NCI-H82 treated with DMSO at 0.1 percent for 48 hours (cell line): ENCODE results near the gene ZKSCAN1.
"Not testable (repeated sequence)": the region's sequence is repeated elsewhere in the genome, so short reads cannot be mapped to it uniquely, and the experiment has no call there.

Experiments used
- DNase-seq: peaks from one replicate; lab custom pipeline; 2025; ENCODE audit not compliant: unreplicated experiment; lab: John Stamatoyannopoulos, UW

The ZKSCAN1 gene

DNA sequence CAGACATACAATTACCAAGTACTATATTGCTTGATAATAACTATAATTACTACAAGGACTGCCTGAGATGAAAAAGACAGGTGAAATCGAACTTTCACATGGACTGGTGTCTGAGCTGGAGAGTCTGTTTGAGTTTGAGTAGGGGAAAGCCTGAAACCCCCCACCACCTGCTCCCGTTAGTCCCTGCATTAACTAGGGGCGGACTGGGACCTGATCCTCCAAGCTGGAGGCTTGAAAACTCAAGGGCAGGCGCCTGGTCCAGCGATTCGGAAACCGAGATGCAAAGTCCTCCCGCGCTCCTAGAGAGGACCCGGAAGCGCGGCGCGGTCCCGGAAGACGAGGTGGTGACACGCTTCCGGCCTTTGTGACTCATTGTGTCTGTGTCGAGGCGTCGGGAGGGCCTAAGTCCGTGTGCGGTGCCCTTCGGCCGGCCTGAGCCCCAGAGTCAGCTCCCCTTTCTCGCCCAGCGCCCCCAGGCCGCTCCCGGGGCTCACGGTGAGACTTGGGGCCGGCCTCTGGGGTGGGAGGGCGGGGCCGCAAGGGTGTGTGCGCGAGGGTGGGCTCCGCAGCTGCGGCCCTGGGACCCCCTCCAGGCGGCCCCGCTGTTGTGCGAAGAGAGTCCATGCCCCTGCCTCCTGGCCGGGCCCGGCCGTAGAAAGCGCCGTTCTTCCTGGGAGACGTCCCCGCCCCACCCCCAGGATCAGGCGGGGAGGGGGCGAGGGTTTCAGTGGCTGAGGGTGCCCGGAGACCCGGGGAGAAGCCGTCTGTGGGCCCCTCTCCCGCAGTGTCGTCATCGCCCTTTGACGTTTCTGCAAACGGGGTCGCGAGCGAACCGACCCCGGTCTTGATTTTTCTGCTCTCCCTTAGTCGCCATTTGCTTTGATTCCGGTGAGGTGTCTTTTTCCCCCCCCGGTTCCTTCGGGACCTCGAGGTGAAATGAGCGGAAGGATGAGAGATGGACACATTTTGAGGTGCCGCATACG, at the start of gene ZKSCAN1:
Gene ZKSCAN1, plus strand, starts transcription at position 365 of the 983 bp plus-strand sequence. CDS start 7,911 bp downstream, outside the sequence.
- DNase-seq, result peak; percentile 59

DNA sequence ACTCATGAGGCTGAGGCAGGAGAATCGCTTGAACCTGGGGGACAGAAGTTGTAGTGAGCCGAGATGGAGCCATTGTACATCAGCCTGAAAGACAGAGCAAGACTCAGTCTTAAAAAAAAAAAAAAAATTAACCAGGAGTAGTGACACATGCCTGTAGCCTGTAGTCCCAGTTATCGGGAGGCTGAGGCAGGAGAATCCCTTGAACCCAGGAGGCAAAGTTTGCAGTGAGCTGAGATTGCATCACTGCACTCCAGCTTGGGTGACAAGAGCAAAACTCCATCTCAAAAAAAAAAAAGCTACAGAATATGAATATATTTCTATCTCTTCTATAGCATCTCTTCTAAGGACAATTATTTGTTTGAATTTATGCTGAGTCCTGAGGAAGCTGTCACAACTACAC, 46.1 kb upstream of the ZKSCAN1 start:
- DNase-seq, result no peak

DNA sequence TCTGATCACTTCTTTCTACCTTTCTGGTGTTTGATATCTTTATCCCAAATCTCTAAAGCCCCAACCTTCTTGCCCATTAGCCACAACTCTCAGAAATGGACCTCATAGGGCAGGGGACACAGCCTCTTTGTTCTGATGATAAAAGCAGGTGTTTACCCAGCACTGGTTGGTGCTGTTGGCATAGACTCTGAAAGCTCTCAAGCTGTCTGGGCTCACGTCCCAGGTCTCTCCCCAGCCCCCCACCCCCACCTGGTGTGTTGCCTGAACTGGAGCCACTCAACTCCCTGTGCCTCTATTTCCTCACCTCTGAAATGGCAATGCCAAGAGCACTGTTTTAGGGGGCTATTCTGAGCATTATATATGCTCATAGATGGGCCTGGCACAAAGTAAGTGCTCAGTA, 45.6 kb upstream of the ZKSCAN1 start:
- DNase-seq, result not testable (repeated sequence)

DNA sequence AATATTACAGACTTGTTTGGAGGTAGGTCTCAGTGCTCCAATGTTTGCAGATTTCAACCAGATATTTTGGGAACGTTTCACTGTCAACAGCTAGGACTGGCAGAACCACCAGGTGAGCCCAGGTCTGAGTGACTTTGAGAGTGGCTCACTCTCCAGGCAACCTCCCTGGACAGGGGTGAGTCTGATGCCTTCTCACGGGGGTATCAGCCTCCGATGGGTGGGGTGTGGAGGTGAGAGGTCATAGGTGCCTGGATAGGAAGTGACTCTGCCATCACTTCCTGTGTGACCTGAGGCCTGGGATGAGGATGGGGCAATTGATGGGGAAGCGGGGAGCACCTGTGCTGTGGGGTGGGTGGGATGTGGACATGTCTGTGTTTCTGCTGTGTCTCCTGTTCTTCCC, 44.2 kb upstream of the ZKSCAN1 start:
- no peak for DNase-seq

DNA sequence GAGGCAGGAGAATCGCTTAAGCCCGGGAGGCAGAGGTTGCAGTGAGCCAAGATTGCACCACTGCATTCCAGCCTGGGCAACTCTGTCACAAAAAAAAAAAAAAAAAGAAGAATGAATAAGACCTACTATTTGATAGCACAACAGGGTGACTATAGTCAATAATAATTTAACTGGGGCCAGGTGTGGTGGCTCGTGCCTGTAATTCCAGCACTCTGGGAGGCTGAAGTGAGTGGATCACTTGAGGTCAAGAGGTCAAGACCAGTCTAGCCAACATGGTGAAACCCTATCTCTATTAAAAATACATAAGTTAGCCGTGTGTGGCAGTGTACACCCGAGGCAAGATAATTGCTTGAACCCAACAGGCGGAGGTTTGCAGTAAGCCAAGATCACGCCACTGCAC, 41.6 kb upstream of the ZKSCAN1 start:
- DNase-seq, result not testable (repeated sequence)

DNA sequence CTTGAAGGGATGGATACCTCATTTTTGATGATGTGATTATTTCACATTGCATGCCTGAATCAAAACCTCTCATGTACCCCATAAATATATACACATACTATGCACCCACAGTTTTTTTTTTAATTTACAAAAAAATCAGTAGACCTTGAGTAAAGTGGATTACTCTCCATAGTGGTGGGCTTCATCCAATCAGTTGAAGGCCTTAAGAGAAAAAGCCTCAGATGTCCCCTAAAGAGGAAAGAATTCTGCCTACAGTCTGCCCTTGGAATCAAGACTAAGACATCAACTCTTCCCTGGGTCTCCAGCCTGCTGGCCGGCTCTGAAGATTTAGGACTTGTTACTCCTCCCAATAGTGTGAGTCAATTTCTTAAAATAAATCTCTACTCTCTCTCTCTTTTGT, 40.7 kb upstream of the ZKSCAN1 start:
- DNase-seq, result no peak

DNA sequence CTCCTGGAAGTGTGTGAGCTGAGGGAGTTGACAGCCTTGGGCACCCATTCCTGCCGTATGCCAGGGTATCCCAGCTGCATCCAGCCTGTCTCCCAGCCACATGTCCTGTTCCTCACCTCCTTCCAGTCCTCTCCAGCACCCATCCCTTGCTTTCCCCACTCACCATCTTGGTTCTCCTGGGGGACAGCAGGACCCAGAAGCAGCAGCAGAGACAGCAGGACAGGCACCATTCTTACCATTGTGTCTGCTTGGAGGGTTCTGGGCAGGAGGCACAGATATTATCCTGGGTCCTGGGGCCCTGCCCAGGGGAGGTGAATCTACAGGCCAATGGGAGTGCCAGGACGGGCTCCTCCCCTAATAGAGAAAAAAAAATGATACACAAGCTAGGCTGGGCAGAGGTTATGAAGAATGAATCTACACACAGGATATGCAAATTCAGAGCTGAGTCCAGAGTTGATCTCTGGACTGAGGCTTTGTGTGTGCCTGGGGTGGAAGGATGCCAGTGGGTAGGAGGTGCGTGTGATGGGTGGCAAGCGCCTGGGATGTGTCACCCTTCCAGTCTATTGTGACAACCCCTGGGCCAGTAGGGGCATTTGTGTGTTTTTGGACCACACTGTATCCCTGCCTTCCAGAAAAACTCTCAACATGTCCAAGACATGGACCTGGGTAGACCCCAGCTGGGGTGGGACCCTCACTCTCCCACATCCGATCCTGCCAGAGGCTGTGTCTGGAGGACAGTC, 39.4 kb upstream of the ZKSCAN1 start, which contains the start of gene AZGP1:
Gene AZGP1, minus strand, starts transcription at position 250 of the 740 bp plus-strand sequence. Its CDS starts 11 bp downstream, at position 239.
- no peak for DNase-seq

DNA sequence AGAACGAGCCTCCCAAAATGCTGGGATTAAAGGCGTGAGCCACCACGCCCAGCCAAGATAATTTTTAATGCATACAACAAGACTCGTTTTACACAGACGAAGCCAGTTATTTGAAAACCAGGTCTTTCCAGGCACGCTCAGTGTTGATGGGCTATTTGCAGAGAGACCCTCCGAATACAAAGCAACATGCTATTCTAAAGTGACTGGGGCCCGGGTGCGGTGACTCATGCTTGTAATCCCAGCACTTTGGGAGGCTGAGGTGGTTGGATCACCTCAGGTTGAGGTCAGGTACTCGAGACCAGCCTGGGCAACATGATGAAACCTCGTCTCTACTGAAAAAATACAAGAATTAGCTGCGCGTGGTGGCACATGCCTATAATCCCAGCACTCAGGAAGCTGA, 38.8 kb upstream of the ZKSCAN1 start:
- no peak for DNase-seq

DNA sequence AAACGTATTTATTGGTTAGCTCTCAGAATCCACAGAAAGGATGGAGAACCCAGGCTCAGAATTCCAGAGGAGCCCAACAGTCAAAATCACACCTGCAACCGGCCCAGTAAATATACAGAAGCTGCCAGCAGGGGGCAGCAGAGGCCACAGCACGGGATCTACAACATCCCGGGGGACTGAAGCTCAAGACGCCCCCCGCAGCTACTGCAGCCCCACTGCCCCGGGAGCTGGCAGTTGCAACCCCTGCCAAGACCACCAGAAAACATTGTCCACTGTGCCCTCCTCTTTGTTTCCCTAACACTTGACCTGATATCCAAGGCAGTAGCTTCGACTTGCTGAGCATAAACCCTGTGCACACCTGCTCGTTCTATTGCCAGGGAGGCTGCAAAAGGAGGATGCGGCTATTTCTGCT, 35.6 kb upstream of the ZKSCAN1 start:
- DNase-seq, result peak; percentile 20

DNA sequence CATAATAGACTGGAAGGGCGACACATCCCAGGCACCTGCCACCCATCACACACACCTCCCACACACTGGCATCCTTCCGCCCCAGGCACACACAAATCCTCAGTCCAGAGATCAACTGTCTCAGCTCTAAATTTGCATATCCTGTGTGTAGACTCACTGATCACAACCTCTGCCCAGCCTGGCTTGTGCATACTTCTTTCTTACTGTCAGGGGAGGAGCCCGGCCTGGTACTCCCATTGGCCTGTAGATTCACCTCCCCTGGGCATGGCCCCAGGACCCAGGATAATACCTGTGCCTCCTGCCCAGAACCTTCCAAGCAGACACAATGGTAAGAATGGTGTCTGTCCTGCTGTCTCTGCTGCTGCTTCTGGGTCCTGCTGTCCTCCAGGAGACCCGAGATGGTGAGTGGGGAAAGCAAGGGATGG, 34.9 kb upstream of the ZKSCAN1 start:
- DNase-seq, result not testable (repeated sequence)

DNA sequence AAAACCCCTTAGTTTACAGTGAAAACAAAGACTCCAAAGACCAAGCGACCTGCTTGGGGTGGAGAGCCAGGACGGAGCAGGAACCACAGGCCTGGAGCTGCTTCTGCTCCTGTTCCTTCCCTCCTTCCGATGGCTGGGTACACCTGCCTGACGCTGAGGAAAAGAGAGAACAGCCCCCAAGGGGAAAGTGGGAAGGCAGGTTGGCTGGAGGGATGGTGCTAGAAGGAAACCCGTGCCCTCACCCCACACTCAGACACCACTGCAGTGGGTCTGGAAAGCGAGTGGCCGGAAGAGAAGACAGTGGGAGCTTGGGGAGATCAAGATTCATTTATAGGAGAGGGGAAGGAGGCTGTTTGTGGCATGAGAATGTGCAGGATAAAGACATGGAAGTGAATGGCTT, 34.3 kb upstream of the ZKSCAN1 start:
- DNase-seq, result not testable (repeated sequence)

DNA sequence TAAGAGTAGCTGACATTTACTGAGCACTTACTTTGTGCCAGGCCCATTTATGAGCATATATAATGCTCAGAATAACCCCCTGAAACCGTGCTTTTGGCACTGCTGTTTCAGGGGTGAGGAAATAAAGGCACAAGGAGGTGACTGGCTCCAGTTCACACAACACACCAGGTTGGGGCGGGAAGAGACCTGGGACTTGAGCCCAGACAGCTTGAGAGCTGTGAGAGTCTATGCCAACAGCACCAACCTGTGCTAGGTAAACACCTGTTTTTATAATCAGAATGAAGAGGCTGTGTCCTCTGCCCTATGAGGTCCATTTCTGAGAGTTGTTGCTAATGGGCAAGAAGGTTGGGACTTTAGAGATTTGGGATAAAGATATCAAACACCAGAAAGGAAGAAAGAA, 30.8 kb upstream of the ZKSCAN1 start:
- no peak for DNase-seq

DNA sequence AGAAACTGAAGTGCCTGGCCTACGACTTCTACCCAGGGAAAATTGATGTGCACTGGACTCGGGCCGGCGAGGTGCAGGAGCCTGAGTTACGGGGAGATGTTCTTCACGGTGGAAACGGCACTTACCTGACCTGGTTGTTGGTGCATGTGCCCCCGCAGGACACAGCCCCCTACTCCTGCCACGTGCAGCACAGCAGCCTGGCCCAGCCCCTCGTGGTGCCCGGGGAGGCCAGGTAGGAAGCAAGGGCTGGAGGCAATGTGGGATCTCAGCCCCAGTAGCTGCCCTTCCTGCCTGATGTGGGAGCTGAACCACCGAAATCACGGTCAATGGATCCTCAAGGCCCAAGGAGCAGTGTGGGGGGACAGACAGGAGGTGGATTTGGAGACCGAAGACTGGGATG, 28.1 kb upstream of the ZKSCAN1 start:
- DNase-seq, result not testable (repeated sequence)

DNA sequence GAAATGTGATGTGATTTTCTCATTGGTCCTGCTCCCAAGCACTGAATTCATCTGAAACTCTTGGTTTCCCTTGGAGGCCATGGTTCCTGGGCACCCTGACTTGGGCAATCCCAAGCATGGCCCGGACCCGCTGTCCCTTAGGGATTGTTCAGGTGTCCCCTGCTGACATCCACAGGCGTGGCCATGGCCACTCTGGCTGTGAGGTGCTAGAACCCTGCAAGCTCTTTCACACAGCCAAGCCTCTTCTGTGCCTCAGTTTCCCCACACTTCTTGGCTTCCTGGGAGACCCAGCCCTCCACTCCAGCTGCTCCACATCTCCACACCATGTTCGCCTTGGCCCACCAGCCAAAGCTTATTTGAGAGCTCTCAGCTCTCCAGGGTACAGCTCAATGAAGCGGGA, 27.6 kb upstream of the ZKSCAN1 start:
- no peak for DNase-seq

DNA sequence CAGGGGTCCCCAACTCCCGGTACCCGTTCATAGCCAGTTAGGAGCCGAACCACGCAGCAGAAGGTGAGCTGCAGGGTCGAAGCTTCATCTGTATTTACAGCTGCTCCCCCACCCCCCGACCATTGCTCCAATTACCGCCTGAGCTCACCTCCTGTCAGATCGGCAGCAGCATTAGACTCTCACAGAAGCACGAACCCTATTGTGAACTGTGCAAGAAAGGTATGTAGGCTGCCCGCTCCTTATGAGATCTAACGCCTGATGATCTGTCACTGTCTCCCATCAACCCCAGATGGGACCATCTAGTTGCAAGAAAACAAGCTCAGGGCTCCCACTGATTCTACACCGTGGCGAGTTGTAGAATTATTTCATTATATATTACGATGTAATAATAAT, 24.9 kb upstream of the ZKSCAN1 start:
- no peak for DNase-seq

DNA sequence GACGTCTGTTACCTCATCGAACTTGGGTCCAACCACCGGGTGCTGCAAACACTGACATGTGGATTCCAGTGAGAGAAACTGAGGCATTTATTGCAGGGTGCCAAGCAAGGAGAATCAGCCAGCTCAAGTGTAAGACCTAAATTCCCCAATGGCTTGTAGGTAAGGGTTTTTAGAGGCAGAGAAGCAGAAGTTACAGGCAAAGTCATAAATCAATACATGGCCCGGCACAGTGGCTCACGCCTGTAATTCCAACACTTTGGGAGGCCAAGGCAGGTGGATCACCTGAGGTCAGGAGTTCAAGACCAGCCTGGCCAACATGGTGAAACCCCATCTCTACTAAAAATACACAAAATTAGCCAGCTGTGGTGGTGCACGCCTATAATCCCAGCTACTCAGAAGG, 23.9 kb upstream of the ZKSCAN1 start:
- not testable (repeated sequence) for DNase-seq

DNA sequence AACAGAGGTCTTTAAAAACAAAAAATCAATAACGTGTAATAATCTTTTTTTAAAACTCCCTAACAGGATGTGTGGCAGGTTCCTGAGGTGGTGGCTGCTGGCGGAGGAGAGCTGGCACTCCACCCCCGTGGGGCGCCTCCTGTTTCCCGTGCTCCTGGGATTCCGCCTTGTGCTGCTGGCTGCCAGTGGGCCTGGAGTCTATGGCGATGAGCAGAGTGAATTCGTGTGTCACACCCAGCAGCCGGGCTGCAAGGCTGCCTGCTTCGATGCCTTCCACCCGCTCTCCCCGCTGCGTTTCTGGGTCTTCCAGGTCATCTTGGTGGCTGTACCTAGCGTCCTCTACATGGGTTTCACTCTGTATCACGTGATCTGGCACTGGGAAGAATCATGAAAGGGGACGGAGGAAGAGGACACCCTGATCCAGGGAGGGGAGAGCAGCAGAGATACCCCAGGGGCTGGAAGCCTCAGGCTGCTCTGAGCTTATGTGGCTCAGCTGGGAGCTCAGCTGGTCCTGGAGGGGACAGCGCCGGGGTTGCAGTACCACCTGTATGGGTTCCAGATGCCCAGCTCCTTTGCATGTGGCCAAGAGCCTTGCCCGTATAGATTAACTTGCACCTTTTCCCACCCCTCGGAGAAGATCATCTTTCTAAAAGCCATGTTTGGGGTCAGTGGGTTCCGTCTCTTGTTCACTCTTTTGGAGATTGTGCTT, 22.9 kb upstream of the ZKSCAN1 start:
- DNase-seq, result no peak

DNA sequence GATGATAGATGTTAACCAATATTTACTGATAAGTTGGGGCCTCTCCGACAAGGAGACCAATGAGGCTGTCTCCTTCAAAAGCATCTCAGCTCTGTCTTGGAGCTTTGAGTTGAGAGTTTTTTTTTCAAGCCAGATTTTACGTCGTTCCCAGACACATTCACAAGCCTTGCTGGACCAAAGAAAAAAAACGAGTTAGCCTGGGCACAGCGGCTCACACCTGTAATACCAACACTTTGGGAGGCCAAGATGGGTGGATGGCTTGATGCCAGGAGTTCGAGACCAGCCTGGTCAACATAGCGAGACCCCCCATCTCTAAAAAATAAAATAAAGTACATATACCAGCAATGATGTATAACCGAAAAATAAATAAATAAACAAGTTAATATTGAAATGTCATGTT, 20.6 kb upstream of the ZKSCAN1 start:
- no peak for DNase-seq

DNA sequence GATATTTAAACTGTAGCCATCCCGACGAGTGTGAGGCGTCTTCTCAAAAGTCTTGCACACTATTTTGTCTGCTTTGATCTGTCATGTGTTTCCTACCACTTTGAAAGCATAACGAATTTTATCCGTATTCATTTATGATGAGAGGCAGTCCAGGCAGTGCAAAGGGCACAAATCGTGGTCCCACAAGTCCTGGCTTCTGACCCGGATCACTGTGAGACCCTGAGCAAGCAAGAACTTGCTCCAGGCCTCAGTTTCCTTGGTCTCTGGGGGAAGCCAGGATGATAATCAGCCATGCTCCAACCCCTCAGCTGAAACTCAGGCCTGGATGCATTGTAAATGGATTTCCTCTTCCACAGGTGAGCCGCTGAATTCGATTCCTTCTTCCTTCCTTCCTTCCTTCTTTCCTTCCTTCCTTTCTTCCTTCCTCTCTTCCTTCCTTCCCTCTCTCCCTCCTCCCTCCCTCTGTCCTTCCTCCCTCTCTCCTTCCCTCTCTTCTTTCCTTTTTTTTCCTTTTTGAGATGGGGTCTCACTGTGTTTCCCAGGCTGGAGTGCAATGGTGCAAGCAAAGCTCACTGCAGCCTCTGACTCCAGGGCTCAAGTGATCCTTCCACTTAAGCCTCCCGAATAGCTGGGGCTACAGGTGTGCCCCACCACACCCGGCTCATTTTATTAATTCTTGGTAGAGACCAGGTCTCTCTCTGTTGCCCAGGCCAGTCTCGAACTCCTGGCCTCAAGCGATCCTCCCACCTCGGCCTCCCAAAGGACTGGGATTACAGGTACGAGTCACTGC, 18.4 kb upstream of the ZKSCAN1 start:
- no peak for DNase-seq

DNA sequence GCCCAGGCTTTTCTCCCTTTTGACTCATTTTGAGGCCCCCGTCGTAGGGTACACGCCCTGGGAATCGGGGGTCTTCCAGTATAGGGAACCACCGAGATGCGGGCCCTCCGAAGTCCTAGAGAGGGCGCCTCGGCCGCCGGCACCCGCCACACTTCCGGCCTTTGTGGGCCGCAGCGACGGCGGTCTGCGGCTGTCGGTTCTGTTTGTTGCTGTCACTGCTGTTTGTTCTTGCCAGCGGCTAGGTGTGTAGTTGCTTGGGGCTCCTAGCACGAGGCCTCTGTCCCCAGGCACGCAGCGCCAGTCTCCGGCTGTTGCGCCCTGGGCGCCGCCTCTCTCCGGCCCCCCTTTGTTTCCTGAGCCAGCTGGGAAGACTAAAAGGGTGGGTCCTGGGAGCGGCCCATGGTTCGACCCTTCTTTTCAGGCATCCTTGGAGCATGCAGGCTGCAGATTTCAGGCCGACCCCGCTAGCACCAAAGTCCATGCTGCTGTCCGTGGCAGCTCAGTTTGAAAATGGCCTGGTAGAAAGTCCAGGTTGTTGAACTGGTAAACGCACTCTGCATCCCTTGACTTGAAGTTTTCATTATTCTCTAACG, 17.8 kb upstream of the ZKSCAN1 start:
- no peak for DNase-seq
